Stimulated activated CD4-positive, alpha-beta T cell treated with anti-CD3 and anti-CD28 coated beads, Interleukin-1b, Interleukin-23, amount 100 ng/mL, for 24 hours (primary cell): ENCODE results near the gene MSH3.

Experiments used
- DNase-seq, 4 experiments: peaks; one replicate each; pipeline ENCODE4 v3.0.0-alpha.2; 2020; ENCODE audit warnings: low read depth in 4 of 4, low spot score in 1 of 4

Gene MSH3

DNA sequence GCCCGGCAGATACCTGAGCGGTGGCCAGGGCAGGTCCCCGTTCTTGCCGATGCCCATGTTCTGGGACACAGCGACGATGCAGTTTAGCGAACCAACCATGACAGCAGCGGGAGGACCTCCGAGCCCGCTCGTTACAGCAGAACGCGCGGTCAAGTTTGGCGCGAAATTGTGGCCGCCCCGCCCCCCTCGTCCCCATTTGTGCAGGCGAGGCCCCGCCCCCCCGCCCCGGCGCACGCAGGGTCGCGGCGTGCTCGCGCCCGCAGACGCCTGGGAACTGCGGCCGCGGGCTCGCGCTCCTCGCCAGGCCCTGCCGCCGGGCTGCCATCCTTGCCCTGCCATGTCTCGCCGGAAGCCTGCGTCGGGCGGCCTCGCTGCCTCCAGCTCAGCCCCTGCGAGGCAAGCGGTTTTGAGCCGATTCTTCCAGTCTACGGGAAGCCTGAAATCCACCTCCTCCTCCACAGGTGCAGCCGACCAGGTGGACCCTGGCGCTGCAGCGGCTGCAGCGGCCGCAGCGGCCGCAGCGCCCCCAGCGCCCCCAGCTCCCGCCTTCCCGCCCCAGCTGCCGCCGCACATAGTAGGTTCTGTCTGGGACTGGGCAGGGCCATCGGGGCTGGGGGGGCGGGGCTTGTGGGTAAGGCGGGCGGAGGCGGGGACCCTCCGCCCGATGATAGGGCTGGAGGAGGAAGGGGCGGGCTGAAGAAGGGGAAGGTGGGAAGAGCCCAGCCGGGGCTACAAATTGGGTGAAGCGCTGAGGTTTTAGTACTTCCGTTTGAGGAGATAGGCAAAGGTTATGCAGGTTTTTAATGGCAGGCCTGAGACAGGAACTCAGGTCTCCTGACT lies at the start of gene MSH3, which contains the start of gene DHFR:
TSS of gene MSH3 (plus strand) at position 262 of the 840 bp plus-strand sequence. CDS start at position 338, 76 bp downstream.
TSS of gene DHFR (minus strand) at position 593 of the 840 bp plus-strand sequence. CDS start at position 99, 494 bp downstream.
- DNase-seq, result peak; percentile 72 to 89 (median 81)

DNA sequence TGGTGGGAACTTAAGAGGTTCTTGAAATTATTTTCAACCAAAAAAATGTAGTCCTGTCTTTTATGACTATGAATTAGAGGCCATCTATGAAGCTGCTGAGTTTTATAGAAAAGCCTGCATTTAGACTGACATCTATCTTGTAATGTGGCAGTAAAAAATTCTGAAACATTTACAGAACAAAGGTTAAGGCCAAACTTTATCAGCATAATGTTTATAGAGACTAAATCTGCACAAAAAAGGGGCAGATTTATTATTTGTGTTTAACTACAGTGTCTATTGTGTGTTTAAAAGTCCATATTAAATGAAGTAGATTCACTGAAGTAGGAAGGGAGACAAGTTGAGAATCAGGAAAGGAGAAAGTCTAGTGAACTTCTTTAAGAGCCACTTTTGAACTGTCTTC lies 47.1 kb upstream of the MSH3 start:
- no peak for DNase-seq

DNA sequence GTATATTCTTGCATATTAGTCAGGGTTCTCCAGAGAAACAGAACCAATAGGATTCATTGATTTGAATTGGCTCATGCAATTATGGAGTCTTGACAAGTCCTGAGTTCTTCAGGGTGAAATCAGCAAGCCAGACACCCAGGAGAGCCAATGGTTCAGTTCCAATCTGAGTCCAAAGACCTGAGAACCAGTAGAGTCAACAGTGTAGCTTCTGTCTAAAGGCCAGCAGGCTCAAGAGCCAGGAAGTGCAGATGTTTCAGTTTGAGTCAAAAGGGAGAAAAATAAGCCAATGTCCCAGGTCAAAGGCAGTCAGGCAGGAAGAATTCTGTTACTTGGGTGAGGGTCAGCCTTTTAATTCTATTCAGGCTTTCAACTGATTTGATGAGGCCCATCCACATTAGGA lies 46.6 kb upstream of the MSH3 start:
- no peak for DNase-seq

DNA sequence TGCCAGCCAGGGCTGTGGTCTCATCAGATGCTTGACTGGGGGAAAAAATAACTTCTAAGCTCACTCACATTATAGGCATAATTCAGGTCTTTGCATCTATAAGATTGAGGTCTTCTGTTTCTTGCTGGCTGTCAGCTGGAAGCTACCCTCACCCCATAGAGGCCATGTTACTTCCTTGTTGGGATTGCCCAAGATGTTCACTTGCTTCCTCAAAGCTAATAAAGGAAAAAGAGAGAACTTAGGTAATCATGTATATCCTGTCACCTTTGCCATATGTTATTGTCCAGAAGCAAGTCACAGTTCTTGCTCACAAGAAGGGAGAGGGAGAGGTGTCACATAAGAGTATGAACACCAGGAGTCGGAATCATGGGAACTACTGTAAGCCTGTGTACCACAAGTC lies 45.7 kb upstream of the MSH3 start:
- no peak for DNase-seq

DNA sequence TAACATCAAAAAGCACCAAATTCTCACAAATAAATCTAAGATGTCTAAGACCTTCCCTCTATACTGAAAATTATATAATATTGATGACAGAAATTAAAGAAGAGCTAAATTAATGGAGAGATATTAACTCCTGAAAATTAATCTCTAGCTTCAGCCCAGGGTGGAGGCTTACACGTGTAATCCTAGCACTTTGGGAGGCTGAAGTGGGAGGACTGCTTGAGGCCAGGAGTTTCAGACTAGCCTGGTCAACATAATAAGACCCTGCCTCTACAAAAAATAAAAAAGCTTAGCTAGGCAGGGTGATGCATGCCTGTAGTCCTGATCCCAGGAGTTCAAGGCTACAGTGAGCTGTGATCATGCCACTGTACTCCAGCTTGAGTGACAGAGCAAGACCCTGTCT lies 44.8 kb upstream of the MSH3 start:
- DNase-seq, result no peak

DNA sequence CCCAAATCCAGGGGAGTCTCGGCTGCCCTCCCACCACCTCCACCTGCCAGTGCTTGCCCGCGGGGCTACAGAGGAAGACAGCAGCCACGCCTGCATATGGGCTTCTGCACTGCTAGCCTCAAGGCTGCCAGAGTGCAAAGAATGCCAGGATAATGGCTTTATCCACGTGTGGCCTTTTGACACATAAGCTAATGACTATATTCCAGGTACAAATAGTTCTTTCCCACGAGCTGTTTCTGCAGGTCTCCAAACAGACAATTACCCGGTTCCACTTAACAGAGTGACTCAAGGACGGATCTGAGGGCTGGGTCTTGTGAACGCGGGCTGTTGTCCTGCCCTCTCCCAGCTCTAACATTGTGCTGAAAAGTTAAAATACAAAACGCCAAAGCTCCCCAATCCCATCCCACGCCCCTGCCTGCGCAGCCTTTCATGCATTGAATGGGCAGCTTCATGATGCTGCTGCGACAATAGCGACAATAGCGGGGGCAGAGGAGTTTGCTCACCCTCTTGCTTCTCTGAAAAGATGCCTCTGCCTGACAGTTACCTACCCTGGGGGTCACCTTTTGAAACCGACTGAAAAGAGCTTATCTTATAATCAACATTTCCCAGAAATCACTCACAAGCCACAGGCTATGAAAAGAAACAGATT lies 39.1 kb upstream of the MSH3 start:
- no peak for DNase-seq

DNA sequence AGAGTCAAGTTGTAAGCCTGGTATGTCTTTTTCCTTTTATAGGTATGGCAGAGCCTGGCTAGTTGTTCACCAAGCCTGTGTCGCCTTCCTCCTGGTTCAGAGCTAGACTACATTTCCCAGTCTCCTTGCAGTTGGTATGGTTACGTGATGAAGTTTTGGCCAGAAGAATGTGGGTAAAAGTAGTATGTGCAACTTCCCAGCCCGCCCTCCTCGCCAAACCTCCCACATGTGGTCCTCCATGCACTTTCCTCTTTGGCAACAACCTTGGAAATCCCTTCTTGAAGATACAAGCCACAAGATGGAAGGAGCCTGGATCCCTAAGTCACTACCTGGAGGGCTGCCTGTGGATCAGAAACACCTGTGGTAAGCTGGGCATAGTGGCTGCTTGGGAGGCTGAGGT lies 36.0 kb upstream of the MSH3 start:
- DNase-seq, result no peak

DNA sequence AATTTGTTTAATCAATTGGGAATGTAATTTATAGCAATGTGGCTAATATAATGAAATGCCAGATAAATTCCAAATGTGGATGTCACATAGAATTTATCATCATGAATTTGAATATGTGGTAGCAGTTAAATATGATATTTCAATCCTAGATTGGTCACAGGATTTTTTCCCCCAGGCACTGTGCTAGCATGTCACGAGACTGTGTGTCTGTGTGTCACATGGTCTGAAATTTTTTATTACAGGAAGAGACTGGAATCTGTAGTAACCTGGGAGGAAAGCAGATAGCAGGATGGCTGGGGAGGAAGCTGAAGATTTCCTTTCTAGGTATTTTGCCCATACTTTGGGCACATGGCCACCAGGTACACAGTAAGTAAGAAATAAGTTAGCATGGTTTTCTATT lies 35.4 kb upstream of the MSH3 start:
- DNase-seq, result no peak

DNA sequence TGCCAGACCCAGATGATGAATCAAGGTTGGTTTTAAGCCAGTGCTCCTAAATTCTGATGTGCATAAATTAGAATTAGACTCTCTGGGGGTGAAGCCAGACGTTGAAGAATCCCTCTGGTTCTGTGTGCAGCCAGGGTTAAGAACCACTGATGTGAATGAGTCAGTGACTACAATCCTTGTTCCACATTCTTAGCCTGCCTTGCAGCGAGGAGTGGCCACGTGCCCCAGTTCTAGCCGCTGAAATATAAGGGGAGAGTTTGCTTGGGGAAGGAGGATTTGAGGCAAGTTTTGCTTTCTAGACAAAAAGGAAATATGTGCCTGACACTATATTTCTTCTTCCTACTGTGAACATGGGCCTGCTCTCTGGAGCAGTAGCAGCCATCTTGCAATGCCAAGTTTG lies 34.2 kb upstream of the MSH3 start:
- no peak for DNase-seq

DNA sequence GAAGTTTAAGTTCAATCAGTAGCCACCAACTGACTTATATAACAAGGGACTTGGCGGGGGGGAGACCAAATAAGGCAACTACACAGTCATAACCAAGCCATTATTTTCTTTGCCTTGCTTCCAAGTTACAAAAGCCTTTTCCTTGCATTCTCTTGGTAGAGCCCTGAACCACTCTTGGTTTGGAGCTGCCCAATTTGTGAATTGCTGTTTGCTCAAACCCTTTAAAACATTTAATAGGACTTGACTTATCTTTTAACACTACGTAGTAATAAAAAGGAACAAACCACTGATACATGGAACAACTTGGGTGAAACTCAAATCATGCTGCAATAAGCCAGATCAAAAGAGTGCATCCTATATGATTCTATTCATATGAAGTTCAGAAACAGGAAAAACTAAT lies 31.7 kb upstream of the MSH3 start:
- DNase-seq, result no peak

DNA sequence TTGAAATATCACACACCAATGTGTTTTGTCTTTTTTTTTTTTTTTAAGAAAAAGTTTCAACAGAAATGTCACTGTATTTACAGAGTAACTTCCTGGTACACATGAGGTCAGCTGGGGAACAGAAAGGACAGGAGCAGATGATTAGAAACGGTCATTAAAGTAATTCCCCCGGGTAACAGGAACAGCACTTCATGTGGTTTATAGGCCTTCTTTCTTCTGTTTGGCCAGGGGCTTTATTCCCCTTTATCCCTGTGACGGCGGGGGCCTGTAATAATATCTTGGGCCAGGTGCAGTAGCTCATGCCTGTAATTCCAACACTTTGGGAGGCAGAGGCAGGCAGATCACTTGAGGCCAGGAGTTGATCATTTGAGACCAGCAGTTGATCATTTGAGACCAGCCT lies 30.5 kb upstream of the MSH3 start:
- no peak for DNase-seq

DNA sequence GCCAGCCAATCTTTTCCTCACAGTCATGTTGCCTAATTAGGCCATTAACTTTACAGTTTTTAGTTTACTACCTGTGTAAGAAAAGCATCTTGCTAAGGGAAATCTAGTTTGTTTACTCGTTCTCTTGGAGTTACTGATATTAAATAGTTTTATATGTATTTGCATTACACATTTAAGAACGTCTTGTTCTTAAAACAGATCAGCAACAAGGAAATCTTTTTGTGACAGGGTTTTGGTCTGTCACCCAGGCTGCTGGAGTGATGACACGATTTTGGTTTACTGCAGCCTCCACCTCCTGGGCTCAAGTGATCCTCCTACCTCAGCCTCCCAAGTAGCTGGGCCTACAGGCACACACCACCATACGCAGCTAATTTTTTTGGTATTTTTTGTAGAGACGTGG lies 29.2 kb upstream of the MSH3 start:
- DNase-seq, result no peak

DNA sequence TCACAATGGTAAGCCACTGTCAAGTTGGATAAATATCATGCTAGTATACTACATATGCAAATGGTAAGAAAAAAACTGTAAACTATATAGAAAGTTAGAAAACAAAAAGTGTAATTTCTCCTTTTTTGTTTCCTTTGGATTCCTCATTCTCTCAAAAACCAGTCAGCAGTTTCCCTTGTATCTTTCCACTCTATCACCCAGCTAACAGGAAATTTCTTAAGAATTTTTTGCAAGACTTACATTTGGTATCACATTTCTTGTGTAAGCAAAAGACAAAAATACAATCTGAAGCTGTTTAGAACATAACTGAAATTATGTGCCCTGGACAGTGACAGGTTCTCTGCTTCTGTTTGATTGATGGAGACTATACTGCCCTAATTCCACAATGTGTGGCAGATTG lies 25.2 kb upstream of the MSH3 start:
- no peak for DNase-seq

DNA sequence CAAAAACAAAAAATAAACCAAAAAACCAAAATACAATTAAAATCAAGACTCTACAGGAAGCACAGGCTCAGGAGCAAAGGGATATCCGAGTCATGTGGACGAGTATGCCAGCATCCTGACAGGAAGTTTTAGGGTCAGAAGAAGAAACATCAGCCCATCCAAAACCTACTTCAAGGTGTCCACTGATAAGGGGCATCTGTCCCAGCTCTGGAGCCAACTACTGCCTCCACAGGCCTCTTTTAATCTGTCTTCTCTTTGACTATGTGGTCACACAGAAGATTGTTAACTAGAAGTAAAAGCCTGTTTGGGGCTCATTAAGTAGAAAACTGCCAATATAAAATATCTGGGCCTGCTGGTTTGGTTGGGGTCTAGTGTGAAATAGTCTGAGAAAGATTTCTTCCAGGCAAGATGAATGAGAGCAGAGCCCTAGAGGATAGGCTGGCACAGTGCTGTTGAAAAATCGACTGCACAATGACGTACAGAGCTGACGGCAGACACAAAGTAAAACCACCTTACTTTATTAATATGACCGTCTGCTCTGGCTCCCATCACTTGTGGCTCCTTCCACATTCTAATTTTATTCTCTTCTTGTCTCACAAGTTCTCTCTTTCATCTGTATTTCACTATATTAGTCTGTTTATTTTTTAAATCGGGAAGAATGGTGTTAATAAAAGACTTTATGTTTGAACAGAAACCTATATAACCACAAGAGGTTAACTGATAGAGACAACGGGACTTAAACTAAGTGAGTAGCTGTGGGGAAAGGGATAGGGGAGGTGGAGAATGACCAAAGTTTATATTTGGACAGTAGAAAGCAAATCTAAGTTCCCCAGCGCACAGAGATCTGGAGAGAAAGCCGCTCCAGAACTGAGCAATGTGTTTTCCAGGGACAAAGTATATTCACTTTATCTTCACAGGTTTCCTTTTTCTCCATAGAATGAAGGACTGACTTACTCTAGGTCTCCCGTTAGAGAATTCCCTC lies 22.9 kb upstream of the MSH3 start:
- no peak for DNase-seq

DNA sequence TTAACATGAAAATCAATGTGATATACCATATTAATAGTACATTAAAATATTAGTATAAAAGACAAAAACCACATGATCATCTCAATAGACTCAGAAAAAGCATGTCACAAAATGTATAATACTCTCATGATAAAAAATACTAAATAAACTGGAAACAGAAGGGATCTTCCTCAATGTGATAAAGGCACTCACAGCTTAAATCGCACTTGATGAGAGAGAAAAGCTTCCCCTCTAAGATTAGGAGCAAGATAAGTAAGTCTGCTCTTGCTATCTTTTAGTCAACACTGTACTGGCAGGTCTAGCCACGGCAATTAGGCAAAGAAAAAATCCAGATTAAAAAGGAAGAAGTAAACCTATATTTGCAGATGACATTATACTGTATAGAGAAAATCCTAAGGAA lies 21.8 kb upstream of the MSH3 start:
- no peak for DNase-seq

DNA sequence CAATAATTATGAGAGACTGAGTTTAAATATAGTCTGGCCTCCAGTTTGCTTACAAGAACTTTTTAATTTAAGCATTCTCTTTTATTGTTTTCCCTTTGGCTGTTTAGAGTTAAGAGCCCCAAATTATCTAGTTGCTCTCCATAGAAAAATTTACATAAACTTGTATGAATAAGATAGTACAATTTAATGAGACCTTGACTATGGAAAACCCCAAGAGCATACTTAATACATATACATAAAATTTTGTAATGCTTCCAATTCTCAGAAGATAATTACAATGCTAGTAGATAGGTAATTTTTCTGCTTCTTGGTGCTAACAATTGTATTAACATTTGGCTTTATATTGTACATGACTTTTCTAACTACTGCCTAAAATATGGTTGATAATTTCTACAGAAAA lies 20.3 kb upstream of the MSH3 start:
- no peak for DNase-seq

DNA sequence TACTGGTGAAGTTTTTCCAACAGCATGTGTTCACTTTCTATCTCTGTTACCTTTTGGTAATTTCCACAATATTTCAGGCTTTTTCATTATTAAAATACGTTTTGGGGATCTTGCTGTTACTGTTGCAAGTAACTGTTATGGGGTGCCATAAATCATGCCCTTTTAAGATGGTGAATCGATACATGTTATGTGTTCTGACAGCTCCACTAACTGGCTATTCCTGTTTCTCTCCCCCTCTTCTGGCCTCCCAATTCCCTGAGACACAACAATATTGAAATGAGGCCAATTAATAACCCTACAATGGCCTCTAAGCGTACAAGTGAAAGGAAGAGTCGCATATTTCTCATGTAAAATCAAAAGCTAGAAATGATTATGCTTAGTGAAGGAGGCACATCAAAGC lies 13.1 kb upstream of the MSH3 start:
- no peak for DNase-seq

DNA sequence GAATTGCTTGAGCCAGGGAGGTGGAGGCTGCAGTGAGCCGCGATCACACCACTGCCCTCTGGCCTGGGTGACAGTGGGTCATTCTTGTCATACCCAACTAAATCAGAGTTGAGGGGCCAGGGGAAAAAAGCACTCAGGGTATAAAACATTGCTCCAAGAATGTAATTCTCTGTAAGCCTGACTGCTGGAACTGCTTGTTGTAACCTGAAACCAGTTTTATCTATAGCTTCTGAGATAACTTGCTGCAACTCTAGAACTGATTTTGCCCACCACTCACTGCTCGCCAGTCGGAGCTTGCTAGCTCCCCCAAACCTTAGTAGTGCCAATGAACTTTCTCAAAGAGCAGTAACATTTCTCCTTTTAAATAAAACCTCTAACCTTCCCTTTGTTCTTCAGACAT lies 9.6 kb upstream of the MSH3 start:
- DNase-seq, result no peak

DNA sequence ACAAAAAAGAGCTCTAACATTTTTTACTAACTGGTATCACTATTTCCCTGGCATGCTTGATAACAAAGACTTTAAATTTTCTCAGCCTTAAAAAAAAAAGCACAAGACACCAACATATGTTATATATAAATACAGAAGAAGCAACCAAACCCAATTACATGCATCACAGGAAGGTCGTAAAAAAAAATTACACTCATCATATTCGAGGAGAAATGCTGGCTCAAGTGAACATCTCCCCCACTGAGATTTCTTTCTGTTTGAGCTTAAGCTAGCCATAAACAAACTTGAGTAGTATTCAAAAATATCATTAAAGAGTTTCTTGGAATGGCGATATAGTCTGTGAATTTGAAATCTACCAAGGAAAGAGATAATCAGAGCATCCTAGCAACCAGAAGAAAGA lies 7.5 kb upstream of the MSH3 start:
- no peak for DNase-seq

DNA sequence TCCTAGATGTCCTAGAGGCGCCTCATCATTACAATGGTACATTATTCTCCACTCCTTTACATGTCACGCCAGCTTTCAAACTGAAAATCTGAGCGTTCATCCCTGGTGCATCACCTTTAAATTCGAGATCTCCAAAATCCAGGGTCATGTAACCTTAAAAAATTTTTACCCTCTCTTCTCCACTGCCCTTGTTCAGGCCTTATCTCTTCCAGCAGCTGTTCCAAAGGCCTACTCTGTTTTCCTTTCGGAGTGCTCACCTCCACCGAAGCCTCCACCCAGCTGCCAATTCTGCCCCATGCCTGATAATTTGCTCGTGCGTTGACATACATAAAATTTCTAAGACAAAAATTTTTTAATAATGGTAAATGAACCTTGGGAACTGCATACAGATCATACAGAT lies 950 bp upstream of the MSH3 start:
- DNase-seq, result no peak

DNA sequence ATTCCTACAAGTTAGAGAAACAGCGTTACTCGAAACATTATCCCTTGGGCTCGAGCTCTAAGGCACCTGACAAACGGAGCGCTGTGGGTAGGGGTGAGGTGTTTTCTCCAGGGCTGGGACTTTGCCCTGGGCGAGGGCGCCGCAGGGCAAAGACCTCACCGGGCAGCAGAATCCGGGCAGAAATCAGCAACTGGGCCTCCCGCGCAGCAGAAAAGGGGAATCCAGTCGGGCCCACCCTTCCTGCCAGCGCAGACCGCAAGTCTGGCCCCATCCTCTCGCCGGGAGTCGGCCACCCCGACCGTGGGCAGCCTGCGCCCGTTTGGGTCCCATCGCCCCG lies 430 bp upstream of the MSH3 start:
- peak in 2 of 4 experiments; percentile 10 to 13 for DNase-seq
